PC-3 (cell line): ENCODE measurements around the gene JPT1.

Experiments
- CTCF ChIP-seq: fragments of 300-600 bp; sonication (generic); conservative IDR thresholded peaks from 2 replicates; pipeline ENCODE4 v1.5.1; 2017; ENCODE audit warnings: antibody characterized with exemption, low read depth, mild to moderate bottlenecking, low read length
- EZH2 ChIP-seq: fragments of 300-600 bp; sonication (generic); IDR thresholded peaks from one replicate; pipeline ENCODE4 v1.6.1; 2017; ENCODE audit warnings: antibody characterized with exemption, mild to moderate bottlenecking, low read length; ENCODE audit not compliant: unreplicated experiment
- EZH2phosphoT487 ChIP-seq: fragments of 300-600 bp; sonication (generic); IDR thresholded peaks from 2 replicates; pipeline ENCODE4 v1.6.1; 2018; ENCODE audit warnings: mild to moderate bottlenecking, antibody characterized with exemption, low read length, borderline replicate concordance

DNA sequence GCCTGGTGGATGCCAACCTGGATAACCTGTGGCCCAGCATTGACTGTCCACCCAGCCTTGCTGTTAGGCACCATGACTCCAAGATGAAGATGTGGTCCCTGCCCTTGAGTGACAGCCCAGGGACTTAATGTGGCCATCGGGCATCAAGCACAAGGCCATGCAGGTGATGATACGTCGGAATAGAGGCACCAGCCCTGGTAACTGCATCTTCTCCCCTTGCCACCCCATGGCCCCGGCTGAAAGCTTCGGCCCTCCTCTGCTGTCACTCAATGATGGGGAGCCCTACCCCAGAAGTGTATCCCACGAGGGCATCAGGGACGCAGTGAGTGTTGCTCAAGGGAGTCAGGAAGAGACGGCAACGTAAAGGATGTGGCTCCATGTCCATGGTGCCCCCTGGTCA, 24.7 kb downstream of the JPT1 start:
- no peak for TF ChIP-seq CTCF
- TF ChIP-seq EZH2: no peak
- no peak for TF ChIP-seq EZH2phosphoT487
